ENCODE data around the gene PSME4.

Gene PSME4

DNA sequence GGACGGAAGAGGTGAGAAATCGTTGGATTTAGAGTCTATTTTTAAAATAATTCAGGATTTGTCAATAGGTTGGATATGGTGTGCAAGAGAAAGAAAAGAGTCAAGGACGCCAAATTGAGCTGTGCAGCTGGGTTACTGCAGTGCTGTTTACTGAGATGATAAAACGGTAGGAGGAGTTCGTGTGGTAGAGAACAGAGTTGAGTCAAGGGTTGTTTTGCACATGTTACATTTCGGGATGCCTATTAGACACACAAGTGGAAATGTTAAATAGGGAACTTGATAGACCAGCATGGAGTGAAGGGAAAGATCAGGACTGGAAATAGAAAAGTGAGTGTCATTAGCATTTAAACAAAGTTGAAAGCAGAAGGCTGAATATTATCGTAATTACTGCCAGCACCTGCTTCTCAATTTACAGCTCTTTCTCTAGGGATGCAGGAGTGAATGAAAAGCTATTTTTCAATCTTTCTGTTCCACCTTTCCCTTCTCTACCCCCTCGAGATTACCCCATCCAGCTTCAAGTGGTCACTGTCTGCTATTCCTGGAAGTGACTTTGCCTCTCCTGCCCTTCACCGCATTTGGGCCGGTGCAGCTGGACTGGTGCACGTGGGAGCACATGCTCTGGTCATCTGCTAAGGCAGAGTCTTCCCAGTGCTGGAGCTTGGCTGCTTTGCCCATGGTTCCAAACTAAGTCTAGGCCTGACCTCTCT, 141.4 kb downstream of the PSME4 start:
- no peak for DNase-seq (ENCODE audit: low spot score)

DNA sequence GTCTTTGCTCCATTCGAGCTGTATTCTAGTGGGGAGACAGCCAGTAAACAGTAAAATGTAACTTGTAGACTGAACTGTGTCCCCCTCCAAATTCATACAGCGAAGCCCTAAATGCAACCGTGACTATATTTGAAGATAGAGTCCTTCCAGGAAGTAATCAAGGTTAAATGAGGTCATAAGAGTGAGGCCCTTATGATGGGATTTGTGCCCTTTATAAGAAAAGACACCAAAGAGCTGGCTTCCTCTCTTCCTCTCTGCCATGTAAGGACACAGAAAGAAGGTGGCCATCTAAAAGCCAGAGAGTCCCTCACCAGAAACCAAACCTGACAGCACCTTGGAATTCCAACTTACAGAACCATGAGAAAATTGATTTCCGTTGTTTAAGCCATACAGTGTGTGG, 142.5 kb downstream of the PSME4 start:
- DNase-seq (ENCODE audit: low spot score): no peak

DNA sequence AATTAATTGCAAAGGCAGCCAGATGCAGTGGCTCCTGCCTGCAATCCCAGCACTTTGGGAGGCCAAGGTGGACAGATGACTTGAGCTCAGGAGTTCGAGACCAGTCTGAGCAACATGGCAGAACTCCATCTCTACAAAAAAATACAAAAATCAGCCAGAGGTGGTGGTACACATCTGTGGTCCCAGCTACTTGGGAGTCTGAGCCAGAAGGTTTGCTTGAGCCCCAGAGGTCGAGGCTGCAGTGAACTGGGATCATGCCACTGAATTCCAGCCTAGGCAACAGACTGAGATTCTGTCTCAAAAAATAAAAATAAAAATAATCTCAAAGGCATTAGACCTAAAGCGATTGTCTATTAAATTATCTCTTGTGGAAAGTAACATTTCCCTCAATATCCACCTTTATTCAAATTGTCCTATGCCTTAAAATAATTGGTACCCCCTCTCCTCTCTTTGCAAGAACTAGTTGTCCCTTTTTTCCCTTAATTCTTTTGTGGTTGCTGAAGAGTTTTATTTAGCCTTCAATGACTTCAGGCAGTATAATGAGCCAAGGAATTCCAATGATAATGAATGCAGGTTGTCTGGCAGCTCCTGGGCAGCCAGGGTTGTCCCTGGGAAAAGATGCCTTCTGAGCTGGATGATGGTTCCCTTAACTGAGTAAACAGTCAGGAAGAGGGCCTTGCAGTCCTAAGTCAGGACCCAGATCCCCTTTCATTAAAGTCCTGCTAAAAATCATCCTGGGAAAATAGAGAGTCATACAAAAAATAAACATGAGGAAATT, 143.2 kb downstream of the PSME4 start:
- no peak for DNase-seq (ENCODE audit: low spot score)

DNA sequence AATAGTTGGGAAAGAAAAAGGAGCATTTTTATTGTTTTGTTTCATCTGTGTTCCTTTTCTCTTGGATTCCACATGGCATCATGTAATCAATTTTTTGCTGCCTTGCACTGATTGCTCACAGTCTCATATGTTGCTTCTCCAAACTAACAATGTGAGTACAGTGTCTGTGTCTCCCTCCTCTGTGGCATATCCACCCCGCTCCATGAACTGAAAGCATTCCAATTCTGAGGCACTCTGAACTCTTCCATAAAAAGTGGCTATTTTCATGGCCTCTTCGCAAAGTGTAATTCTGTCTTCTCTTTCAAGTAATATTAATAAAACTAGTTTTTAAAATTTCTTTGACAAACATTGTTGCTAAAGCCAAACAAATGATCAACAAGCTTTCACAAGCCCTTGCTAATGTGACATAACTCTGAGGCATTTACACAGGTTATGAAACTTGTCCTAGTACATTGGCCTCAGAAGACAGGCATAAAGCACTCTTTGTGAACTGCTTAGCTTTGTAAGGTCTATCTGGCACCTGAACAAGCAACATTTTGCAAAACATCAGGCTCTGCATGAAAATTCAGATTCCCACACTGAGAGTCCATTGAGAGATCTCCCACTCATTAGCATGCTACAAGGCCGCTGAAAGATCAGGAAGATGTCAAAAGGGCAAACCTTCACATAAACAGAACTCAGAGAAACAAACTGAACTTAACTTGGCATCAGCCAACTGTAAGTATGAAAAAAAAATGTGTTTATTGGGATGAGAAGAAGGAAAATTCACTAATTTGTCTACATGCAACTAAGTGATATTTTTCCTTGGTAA, 144.0 kb downstream of the PSME4 start:
- DNase-seq (ENCODE audit: low spot score): no peak

DNA sequence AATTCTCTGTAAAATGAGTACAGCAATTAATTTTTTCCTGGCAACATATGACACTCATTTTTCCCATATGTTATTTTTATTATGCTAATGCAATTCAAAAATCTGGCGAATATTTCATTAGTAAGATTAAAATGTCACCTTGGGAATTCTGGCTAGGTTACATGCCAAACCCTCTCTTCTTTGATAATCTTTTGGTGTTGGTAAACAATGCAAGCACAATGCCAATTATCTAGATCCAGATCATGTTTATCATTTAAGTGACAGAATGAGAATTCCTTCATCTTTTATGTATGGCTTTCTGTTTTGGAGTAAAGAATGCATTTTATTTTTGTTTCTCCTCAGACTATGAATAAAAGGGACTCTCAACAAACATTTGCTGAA, 144.8 kb downstream of the PSME4 start:
- no peak for DNase-seq (ENCODE audit: low spot score)

DNA sequence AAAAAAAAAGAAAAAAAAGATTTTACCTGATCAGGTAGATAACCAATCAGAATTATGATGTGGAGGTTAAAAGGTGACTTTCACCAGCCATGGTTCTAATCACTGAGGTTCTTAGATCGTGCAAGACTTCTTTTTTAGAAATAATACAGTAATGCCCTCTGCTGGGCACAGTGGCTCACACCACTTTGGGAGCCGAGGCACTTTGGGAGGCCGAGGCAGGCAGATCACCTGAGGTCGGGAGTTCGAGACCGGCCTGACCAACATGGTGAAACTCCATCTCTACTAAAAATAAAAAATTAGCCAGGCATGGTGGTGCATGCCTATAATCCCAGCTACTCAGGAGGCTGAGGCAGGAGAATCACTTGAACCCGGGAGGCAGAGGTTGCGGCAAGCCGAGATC, 147.2 kb downstream of the PSME4 start:
- DNase-seq (ENCODE audit: low spot score): peak; percentile 24

DNA sequence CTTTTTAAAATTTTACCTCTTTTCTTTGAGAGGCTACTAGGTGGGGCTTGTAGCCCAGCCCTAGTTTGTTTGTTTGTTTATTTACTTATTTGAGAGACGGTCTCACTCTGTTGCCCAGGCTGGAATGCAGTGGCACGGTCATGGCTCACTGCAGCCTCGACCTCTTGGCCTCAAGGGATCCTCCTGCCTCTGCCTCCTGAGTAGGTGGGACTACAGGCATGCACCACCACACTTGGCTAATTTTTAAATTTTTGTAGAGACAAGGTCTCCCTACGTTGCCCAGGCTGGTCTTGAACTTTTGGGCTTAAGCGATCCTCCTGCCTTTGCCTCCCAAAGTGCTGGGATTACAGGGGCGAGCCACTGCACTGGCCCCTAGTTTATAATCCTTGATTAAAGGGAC, 149.0 kb downstream of the PSME4 start:
- no peak for DNase-seq (ENCODE audit: low spot score)

DNA sequence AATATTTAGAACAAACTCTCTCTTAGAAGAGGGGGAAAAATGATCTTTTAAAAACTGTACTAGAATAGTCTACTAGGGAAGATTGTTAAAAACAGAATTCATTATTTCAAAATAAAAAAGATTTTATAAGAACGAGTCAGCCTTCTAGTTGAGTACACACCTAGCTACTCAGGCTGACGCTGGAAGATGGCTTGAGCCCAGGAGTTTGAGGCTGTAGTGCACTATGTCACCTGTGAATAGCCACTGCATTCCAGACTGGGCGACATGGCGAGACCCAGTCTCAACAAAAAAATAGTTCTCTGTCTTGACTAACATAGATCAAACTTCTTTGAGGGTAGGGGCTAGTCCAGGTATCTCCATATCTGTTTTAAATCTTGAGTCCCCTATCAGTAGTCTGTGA, 150.1 kb downstream of the PSME4 start:
- DNase-seq (ENCODE audit: low spot score): no peak

DNA sequence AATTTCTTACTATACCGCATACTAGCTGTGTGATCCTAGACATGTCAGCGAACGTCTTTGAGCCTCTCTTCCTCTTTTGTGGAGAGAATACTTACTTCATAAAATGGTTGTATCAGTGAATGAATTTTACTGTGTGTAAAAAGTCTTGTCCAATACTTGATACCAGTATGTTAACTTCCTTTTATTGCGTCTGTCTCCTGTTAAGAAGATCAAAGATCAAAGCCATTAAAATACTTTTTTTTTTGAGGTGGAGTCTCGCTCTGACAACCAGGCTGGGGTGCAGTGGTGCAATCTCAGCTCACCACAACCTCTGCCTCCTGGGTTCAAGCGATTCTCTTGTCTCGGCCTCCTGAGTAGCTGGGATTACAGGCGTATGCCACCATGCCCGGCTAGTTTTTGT, 150.7 kb downstream of the PSME4 start:
- DNase-seq (ENCODE audit: low spot score): no peak

DNA sequence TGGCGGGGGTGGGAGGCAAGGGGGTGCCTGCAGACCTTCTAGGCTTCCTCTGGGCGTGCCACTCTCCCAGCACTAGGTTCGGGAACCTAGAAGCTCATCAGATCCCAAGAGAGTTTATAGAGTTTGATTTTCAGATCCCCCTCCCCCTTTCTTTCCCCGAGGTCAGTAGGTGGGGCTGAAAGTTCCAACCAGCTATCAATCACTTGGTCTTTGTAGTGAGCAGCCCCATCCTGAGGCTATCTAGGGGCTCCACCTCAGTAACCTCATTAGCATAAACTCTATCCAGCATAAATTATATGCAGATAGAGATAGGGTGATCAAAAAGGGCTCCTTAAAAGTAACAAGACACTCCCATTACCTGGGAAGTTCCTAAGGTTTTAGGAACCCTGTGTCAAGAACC, 151.2 kb downstream of the PSME4 start:
- DNase-seq (ENCODE audit: low spot score): no peak

DNA sequence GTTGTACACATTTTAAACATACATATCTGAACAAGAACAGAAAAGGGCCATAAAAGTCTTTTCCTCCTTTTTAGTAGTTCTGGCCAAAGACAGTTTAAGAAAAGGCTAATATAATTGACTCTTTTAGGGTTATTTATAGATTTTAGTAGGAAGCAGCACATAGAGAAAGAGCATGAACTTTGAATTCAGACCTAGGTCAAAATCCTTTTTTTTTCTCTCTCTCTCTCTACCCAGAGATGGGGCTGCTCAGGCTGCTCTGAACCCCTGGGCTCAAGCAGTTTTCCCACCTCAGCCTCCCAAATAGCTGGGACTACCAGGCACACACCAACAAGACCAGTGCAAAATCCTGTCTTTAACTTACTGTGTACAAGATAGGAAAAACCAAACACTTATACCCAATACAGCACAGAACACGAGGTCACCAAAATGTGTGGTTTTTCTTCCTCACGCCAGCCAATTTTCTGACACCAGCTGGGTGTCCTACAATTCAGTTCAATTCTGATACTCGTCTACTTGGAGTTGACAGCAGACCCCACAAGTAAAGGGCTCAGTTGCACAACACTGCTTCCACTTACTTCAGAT, 151.8 kb downstream of the PSME4 start:
- DNase-seq (ENCODE audit: low spot score): no peak
